Epidermal melanocyte (primary cell): ENCODE measurements around the gene SEC24B.

Experiments used
- DNase-seq: peaks from one replicate; pipeline ENCODE4 v3.0.0; 2011; ENCODE audit warnings: low spot score; ENCODE audit not compliant: insufficient read length

The SEC24B gene

GRCh38 chr4:109433205-109434006, at the start of gene SEC24B:
SEC24B (plus strand) TSS chr4:109433815; CDS start chr4:109433870, 55 bp downstream.
- no peak for DNase-seq

GRCh38 chr4:109383823-109384222, 49.8 kb upstream of the SEC24B start:
- no peak for DNase-seq

GRCh38 chr4:109385260-109385659, 48.4 kb upstream of the SEC24B start:
- no peak for DNase-seq

GRCh38 chr4:109389369-109390114, 44.1 kb upstream of the SEC24B start:
- DNase-seq, result no peak

GRCh38 chr4:109390115-109390768, 43.4 kb upstream of the SEC24B start:
- DNase-seq, result no peak

GRCh38 chr4:109395694-109396093, 37.9 kb upstream of the SEC24B start:
- DNase-seq, result no peak

GRCh38 chr4:109398928-109399327, 34.7 kb upstream of the SEC24B start:
- no peak for DNase-seq

GRCh38 chr4:109406337-109406931, 27.2 kb upstream of the SEC24B start:
- no peak for DNase-seq

- DNase-seq, result no peak
Measured at GRCh38 chr4:109407027-109407737, 26.4 kb upstream of the SEC24B start.

GRCh38 chr4:109408711-109409110, 24.9 kb upstream of the SEC24B start:
- no peak for DNase-seq

- DNase-seq, result no peak
Measured at GRCh38 chr4:109410226-109410625, 23.4 kb upstream of the SEC24B start.

GRCh38 chr4:109410776-109411175, 22.8 kb upstream of the SEC24B start:
- DNase-seq, result no peak

GRCh38 chr4:109411964-109412363, 21.7 kb upstream of the SEC24B start:
- no peak for DNase-seq

- DNase-seq, result no peak
Measured at GRCh38 chr4:109412776-109413175, 20.8 kb upstream of the SEC24B start.

GRCh38 chr4:109414938-109415337, 18.7 kb upstream of the SEC24B start:
- no peak for DNase-seq

GRCh38 chr4:109418588-109418987, 15.0 kb upstream of the SEC24B start:
- no peak for DNase-seq

GRCh38 chr4:109419679-109420078, 13.9 kb upstream of the SEC24B start:
- no peak for DNase-seq

GRCh38 chr4:109424093-109424841, 9.3 kb upstream of the SEC24B start:
- no peak for DNase-seq

- no peak for DNase-seq
Measured at GRCh38 chr4:109425405-109425804, 8.2 kb upstream of the SEC24B start.

- no peak for DNase-seq
Measured at GRCh38 chr4:109429545-109429944, 4.1 kb upstream of the SEC24B start.
